IMR-90 (cell line): ENCODE data around the gene BCAS4. TPM values are rescaled to one million over a fixed set of nuclear protein-coding genes. Genes with fewer than 3 reads are reported as not detected.

Experiments used
- ATAC-seq: fragments of 200-7000 bp; cut with Tn5 transposase; 2 replicates; pipeline ENCODE4 v1.9.1; 2020; ENCODE audit warnings: low read depth, mild to moderate bottlenecking, moderate library complexity
- BruUV-seq: library from RNA; stranded (reverse); fragments of 400-500 nt; replicated peaks from 2 replicates; lab custom pipeline; 2021; lab: Mats Ljungman, UMichigan
- CTCF ChIA-PET: fragments of 300-600 bp; formaldehyde crosslinking; extraction: SDS; loops from one replicate; lab custom pipeline; 2021; ENCODE audit warnings: antibody characterized with exemption; lab: Yijun Ruan, JAX
- POLR2A ChIA-PET: fragments of 300-600 bp; sonication (Branson Sonifier 250); formaldehyde crosslinking; loops from one replicate; lab custom pipeline; 2022; ENCODE audit warnings: antibody characterized with exemption; ENCODE audit not compliant: unreplicated experiment; lab: Charles Lee
- DNase-seq: peaks from one replicate; pipeline ENCODE4 v3.0.0; 2013
- H2AFZ ChIP-seq: replicated peaks from 2 replicates; pipeline ENCODE3; 2013; ENCODE audit warnings: low read length, mild to moderate bottlenecking; ENCODE audit not compliant: poor library complexity
- H2AK5ac ChIP-seq: 2 replicates; pipeline ENCODE4 v1.6.1; 2013; ENCODE audit warnings: low read depth, low read length, inconsistent platforms
- H2AK9ac ChIP-seq: replicated peaks from 2 replicates; pipeline ENCODE3; 2013; ENCODE audit warnings: mild to moderate bottlenecking, low read depth, low read length, moderate library complexity; ENCODE audit not compliant: poor library complexity
- H2BK120ac ChIP-seq: 2 replicates; pipeline ENCODE4 v1.6.1; 2013; ENCODE audit warnings: low read depth, low read length, inconsistent platforms
- H2BK15ac ChIP-seq: 3 replicates; pipeline ENCODE4 v1.6.1; 2013; ENCODE audit warnings: low read depth, low read length, inconsistent platforms
- H2BK20ac ChIP-seq: 2 replicates; pipeline ENCODE4 v1.6.1; 2013; ENCODE audit warnings: low read depth, mild to moderate bottlenecking, inconsistent platforms, low read length, moderate library complexity
- H2BK5ac ChIP-seq: 2 replicates; pipeline ENCODE4 v1.6.1; 2013; ENCODE audit warnings: mild to moderate bottlenecking, low read depth, low read length, inconsistent platforms; ENCODE audit not compliant: poor library complexity, severe bottlenecking
- H3K14ac ChIP-seq: replicated peaks from 2 replicates; pipeline ENCODE4 v1.6.1; 2013; ENCODE audit warnings: low read depth, low read length, inconsistent platforms
- H3K18ac ChIP-seq: 2 replicates; pipeline ENCODE4 v1.6.1; 2013; ENCODE audit warnings: low read depth, low read length, control low read depth
- H3K23ac ChIP-seq: 2 replicates; pipeline ENCODE4 v1.6.1; 2013; ENCODE audit warnings: low read depth, low read length, inconsistent platforms
- H3K27ac ChIP-seq: 2 replicates; pipeline ENCODE4 v1.5.1; 2013; ENCODE audit warnings: mild to moderate bottlenecking, control low read depth, low read length; ENCODE audit not compliant: insufficient read depth
- H3K27me3 ChIP-seq: 2 replicates; pipeline ENCODE4 v1.6.1; 2013; ENCODE audit warnings: low read length; ENCODE audit not compliant: control insufficient read depth, insufficient read depth
- H3K36me3 ChIP-seq: 2 replicates; pipeline ENCODE4 v1.6.1; 2013; ENCODE audit warnings: low read length, mixed read lengths; ENCODE audit not compliant: control insufficient read depth, insufficient read depth
- H3K4ac ChIP-seq: 2 replicates; pipeline ENCODE4 v1.6.1; 2013; ENCODE audit warnings: low read depth, low read length, inconsistent platforms
- H3K4me1 ChIP-seq: 2 replicates; pipeline ENCODE4 v1.6.1; 2013; ENCODE audit warnings: low read length, mixed read lengths; ENCODE audit not compliant: control insufficient read depth, insufficient read depth
- H3K4me2 ChIP-seq: 2 replicates; pipeline ENCODE4 v1.6.1; 2013; ENCODE audit warnings: low read depth, mild to moderate bottlenecking, control low read depth, low read length, moderate library complexity
- H3K4me3 ChIP-seq: 2 replicates; pipeline ENCODE4 v1.5.1; 2013; ENCODE audit warnings: low read depth, mild to moderate bottlenecking, control low read depth, low read length, moderate library complexity; ENCODE audit not compliant: insufficient read depth
- H3K56ac ChIP-seq: 2 replicates; pipeline ENCODE4 v1.6.1; 2013; ENCODE audit warnings: low read length, inconsistent platforms; ENCODE audit not compliant: insufficient read depth; ENCODE audit errors: extremely low read depth
- H3K79me1 ChIP-seq, 2 experiments: 2 replicates each; pipeline ENCODE4 v1.6.1; 2013; ENCODE audit warnings: low read length in 2 of 2, inconsistent platforms in 1 of 2, low read depth in 1 of 2
- H3K9ac ChIP-seq: 2 replicates; pipeline ENCODE4 v1.6.1; 2013; ENCODE audit warnings: low read depth, low read length, control low read depth
- H3K9me1 ChIP-seq: 2 replicates; pipeline ENCODE4 v1.6.1; 2013; ENCODE audit warnings: low read length, inconsistent platforms; ENCODE audit not compliant: insufficient read depth
- H3K9me3 ChIP-seq: 2 replicates; pipeline ENCODE4 v1.6.1; 2013; ENCODE audit warnings: low read length; ENCODE audit not compliant: control insufficient read depth, insufficient read depth
- H4K20me1 ChIP-seq: 2 replicates; pipeline ENCODE4 v1.6.1; 2013; ENCODE audit warnings: low read length, inconsistent platforms; ENCODE audit not compliant: insufficient read depth
- H4K5ac ChIP-seq: 2 replicates; pipeline ENCODE4 v1.6.1; 2013; ENCODE audit warnings: mild to moderate bottlenecking, low read depth, low read length, control low read depth
- H4K8ac ChIP-seq, 2 experiments: 2 replicates each; pipeline ENCODE4 v1.6.1; 2013; ENCODE audit warnings: low read depth in 2 of 2, low read length in 2 of 2, control low read depth in 1 of 2, inconsistent platforms in 1 of 2
- H4K91ac ChIP-seq: 2 replicates; pipeline ENCODE4 v1.6.1; 2013; ENCODE audit warnings: low read depth, low read length, inconsistent platforms; ENCODE audit not compliant: insufficient read depth
- BHLHE40 ChIP-seq: fragments of 150-350 bp; IDR thresholded peaks from 2 replicates; pipeline ENCODE4 v1.6.1; 2016; ENCODE audit warnings: mild to moderate bottlenecking, low read depth, low read length
- CEBPB ChIP-seq: IDR thresholded peaks from 2 replicates; pipeline ENCODE4 v1.6.1; 2012; ENCODE audit warnings: low read depth, low read length, improper control_type of control experiment
- CHD1 ChIP-seq: IDR thresholded peaks from 2 replicates; pipeline ENCODE4 v1.6.1; 2012; ENCODE audit warnings: low read depth, low read length, improper control_type of control experiment
- CTCF ChIP-seq: conservative IDR thresholded peaks from 2 replicates; pipeline ENCODE4 v1.5.1; 2012; ENCODE audit warnings: mild to moderate bottlenecking, low read depth, low read length, improper control_type of control experiment
- ELK1 ChIP-seq: fragments of 150-350 bp; IDR thresholded peaks from 2 replicates; pipeline ENCODE4 v1.6.1; 2016; ENCODE audit warnings: low read depth, mild to moderate bottlenecking, low read length, moderate library complexity, borderline replicate concordance
- FOS ChIP-seq: fragments of 150-350 bp; IDR thresholded peaks from 2 replicates; pipeline ENCODE4 v1.6.1; 2016; ENCODE audit warnings: low read depth, low read length
- MAFK ChIP-seq: IDR thresholded peaks from 2 replicates; pipeline ENCODE4 v1.6.1; 2012; ENCODE audit warnings: low read depth, low read length, improper control_type of control experiment
- MAZ ChIP-seq: IDR thresholded peaks from 2 replicates; pipeline ENCODE4 v1.6.1; 2012; ENCODE audit warnings: low read depth, mild to moderate bottlenecking, low read length, improper control_type of control experiment, moderate library complexity, borderline replicate concordance
- MXI1 ChIP-seq: IDR thresholded peaks from 2 replicates; pipeline ENCODE4 v1.6.1; 2012; ENCODE audit warnings: low read depth, mild to moderate bottlenecking, low read length, moderate library complexity, borderline replicate concordance
- NFE2L2 ChIP-seq: fragments of 150-350 bp; IDR thresholded peaks from 2 replicates; pipeline ENCODE4 v1.6.1; 2016; ENCODE audit warnings: low read depth, mild to moderate bottlenecking, low read length
- POLR2A ChIP-seq: IDR thresholded peaks from 2 replicates; pipeline ENCODE4 v1.6.1; 2012; ENCODE audit warnings: mild to moderate bottlenecking, low read depth, low read length
- RCOR1 ChIP-seq: IDR thresholded peaks from 2 replicates; pipeline ENCODE4 v1.6.1; 2012; ENCODE audit warnings: mild to moderate bottlenecking, low read length, improper control_type of control experiment; ENCODE audit not compliant: insufficient replicate concordance
- RFX5 ChIP-seq: IDR thresholded peaks from 2 replicates; pipeline ENCODE4 v1.8.0; 2012; ENCODE audit warnings: low read depth, mild to moderate bottlenecking, low read length, moderate library complexity
- SMC3 ChIP-seq: fragments of 150-350 bp; IDR thresholded peaks from 2 replicates; pipeline ENCODE4 v1.6.1; 2016; ENCODE audit warnings: low read depth, mild to moderate bottlenecking, antibody characterized with exemption, low read length, moderate library complexity
- USF2 ChIP-seq: fragments of 150-350 bp; IDR thresholded peaks from 2 replicates; pipeline ENCODE4 v1.6.1; 2017; ENCODE audit warnings: mild to moderate bottlenecking, antibody characterized with exemption, low read length, low read depth
- WGBS, 2 experiments: methylation state at CpG; one replicate each; pipeline versions ENCODE4 v1.1.5 to v1.1.7; 2013; ENCODE audit warnings: missing lambda C conversion rate in 2 of 2; ENCODE audit not compliant: insufficient read length in 1 of 2; ENCODE audit errors: extremely low coverage in 2 of 2; 5-methylcytosine and 5-hydroxymethylcytosine counted together
- dilution Hi-C: fragments of 300-500 bp; cut with HindIII; formaldehyde crosslinking; loops from one replicate; pipeline ENCODE4 v1.14.3; 2018; ENCODE audit warnings: low sequenced_read_pairs; ENCODE audit not compliant: unreplicated experiment
- in situ Hi-C: fragments of 300-500 bp; cut with MboI; formaldehyde crosslinking; loops from 3 replicates; pipeline ENCODE4 v1.14.3; 2019; ENCODE audit warnings: low sequenced_read_pairs, inconsistent platforms, mixed read lengths
- intact Hi-C: fragments of 100-400 bp; cut with micrococcal nuclease; formaldehyde crosslinking; loops from 2 replicates; pipeline ENCODE4 v1.10.0; 2022
- polyA plus RNA-seq, 3 experiments: library from polyadenylated mRNA; depleted of rRNA; stranded (reverse); fragments of >200 nt; gene quantifications; 2 replicates each; pipeline ENCODE4 v1.2.3, GENCODE V29; 2012; ENCODE audit warnings: low replicate concordance in 1 of 3
- total RNA-seq: library from RNA; depleted of rRNA; stranded (reverse); fragments of >200 nt; gene quantifications from 2 replicates; pipeline ENCODE4 v1.2.3, GENCODE V29; 2012

BCAS4 gene
- total and polyA plus RNA-seq, 2 of the 4 experiments (the other 2 are of a cell fraction), result 42.7 to 47.5 TPM

GRCh38 chr20:50820515-50821256 lies 25.8 kb downstream of the BCAS4 start:
- ChIA-PET POLR2A (interaction anchor here (0.6 kb wide), 1 partner anchor 1529 kb away, joined by 4 read pairs; no protein-coding TSS in a partner anchor), CTCF (no interaction called here)
- Histone ChIP-seq H2BK15ac (no peak overlapping the region), H3K9me3 (no peaks in the 10 kb centered on the region), H3K36me3 (no peaks in the 10 kb centered on the region; the same call in 1 of the 2 replicates), H3K56ac (no peak overlapping the region), H3K14ac (no peak overlapping the region), H2AK5ac (no peak overlapping the region), H2AFZ (no peak overlapping the region), H4K8ac (no peak overlapping the region), H3K27me3 (no peaks in the 10 kb centered on the region), H3K9me1 (peaks cover 28% of the 10 kb centered on the region), H3K18ac (no peak overlapping the region), H3K4me3 (no peak overlapping the region), H4K5ac (no peak overlapping the region), H3K4me1 (peaks cover 21% of the 10 kb centered on the region), H3K79me1 (peaks cover 13 to 42% of the 10 kb centered on the region in 2 experiments; a peak in 3 of 4 replicates), H2BK120ac (no peak overlapping the region), H3K9ac (no peak overlapping the region), H3K27ac (no peak overlapping the region), H3K4ac (no peak overlapping the region), H3K4me2 (no peak overlapping the region), H4K91ac (no peak overlapping the region), H2BK5ac (no peak overlapping the region), H3K23ac (no peak overlapping the region), H2AK9ac (no peak overlapping the region), H2BK20ac (no peak overlapping the region), H4K20me1 (no peaks in the 10 kb centered on the region)
- ATAC-seq (no peak), DNase-seq (no peak)
- dilution Hi-C loops, result loop anchor here (25.0 kb wide), 1 partner anchor 92 kb away; no protein-coding TSS in a partner anchor
- no TSS peak for BruUV-seq
- intact Hi-C loops, result no loop called here
- 100% methylated on average over 1 of the region's 16 CpGs; no CpG with 5 or more reads in 1 of the 2 experiments for WGBS, 2 experiments
- in situ Hi-C loops, result no loop called here
- no peak for TF ChIP-seq CEBPB
- TF ChIP-seq MAZ, result no peak
- TF ChIP-seq ELK1, result no peak
- TF ChIP-seq MXI1, result no peak
- no peak for TF ChIP-seq NFE2L2
- no peak for TF ChIP-seq MAFK
- no peak for TF ChIP-seq CHD1
- no peak for TF ChIP-seq CTCF
- no peak for TF ChIP-seq USF2
- no peak for TF ChIP-seq RFX5
- no peak for TF ChIP-seq SMC3
- no peak for TF ChIP-seq RCOR1
- no peak for TF ChIP-seq POLR2A
- no peak for TF ChIP-seq BHLHE40
- TF ChIP-seq FOS, result no peak
